GM21423 (cell line): ENCODE results near the gene CLEC19A.
"Not testable (repeated sequence)": the region's sequence is repeated elsewhere in the genome, so short reads cannot be mapped to it uniquely, and the experiment has no call there.

ENCODE experiments used
- ATAC-seq: cut with Tn5 transposase; IDR thresholded peaks from one replicate; pipeline ENCODE4 v1.9.1; 2021; ENCODE audit warnings: mild to moderate bottlenecking, moderate library complexity; ENCODE audit not compliant: unreplicated experiment

The CLEC19A gene

DNA sequence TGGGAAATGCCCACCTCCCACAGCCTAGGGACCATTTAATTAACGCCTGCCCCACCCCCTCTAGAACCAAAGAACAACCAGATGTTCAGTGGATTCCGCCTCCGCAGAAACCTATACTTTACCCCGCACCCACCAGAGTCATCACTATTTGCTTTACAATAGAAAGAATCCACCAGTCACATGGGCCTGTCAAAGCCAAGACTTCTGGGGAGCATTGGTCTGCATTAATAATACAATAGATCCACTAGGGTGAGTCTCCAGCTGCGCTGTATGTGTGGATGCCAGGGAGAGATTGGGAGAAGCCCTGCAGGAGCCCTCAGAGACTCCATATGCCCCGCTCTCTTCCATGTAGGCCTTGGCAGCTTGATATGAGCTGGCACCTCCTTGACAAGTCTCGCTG lies 31.3 kb downstream of the CLEC19A start:
- no peak for ATAC-seq

DNA sequence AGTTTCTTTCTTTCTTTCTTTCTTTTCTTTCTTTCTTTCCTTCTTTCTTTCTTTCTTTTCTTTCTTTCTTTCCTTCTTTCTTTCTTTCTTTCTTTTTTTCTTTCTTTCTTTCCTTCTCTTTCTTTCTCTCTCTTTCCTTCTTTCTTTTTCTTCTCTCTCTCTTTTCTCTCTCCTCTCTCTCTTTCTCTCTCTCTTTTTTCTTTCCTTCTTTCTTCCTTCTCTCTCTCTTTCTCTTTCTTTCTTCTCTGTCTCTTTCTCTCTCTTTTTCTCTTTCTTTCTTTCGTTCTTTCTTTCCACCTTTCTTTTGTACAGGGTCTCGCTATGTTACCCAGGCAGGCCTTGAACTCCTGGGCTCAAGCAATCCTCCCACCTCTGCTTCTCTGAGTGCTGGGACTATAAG lies 35.7 kb downstream of the CLEC19A start:
- ATAC-seq, result not testable (repeated sequence)

- ATAC-seq, result no peak
Observed at GRCh38 chr16:19323596-19323995, 38.1 kb downstream of the CLEC19A start.

- no peak for ATAC-seq
Observed at GRCh38 chr16:19328364-19328763, 42.8 kb downstream of the CLEC19A start.

- no peak for ATAC-seq
Observed at GRCh38 chr16:19329932-19330331, 44.4 kb downstream of the CLEC19A start.

- no peak for ATAC-seq
Observed at GRCh38 chr16:19330841-19331397, 45.4 kb downstream of the CLEC19A start.

DNA sequence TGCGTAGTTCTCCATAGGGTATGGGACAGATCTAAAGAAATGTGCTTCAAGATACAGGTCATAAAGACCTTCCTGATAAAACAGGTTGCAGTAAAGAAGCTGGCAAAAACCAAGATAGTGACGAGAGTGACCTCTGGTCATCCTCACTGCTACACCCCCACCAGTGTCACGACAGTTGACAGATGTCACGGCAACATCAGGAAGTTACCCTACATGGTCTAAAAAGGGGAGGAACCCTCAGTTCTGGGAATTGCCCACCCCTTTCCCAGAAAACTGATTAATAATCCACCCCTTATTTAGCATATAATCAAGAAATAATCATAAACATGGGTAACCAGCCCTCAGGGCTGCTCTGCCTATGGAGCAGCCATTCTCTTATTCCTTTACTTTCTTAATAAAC lies 46.3 kb downstream of the CLEC19A start:
- no peak for ATAC-seq

- ATAC-seq, result no peak
Observed at GRCh38 chr16:19338335-19338734, 52.8 kb downstream of the CLEC19A start.

DNA sequence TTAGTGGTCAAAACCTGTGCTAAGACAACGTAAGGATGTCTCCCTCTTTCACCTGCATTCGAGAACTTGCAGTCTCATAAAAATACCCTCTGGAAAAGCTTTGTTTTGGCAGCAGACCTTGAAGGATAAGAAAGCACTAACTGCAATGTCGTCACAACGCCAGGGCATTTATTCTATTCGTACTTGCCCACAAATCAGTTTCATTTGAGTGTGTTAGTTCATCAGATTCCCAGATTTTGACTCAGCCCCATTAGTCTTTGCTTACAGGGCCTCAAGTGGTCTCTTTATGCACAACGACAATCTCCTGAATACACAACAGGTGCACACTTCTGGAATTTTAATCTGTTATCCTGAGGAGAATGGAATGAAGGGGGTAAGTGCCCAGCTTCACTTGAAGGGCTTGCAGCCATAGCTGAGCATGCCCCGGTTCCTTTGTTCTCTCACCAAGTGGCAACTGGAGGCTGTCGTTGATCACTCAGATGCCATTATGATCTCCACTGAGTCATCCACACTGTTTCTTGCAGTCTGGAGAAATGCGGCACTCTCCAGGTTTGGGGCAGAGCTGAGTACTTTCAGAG lies 58.8 kb downstream of the CLEC19A start:
- no peak for ATAC-seq

- no peak for ATAC-seq
Observed at GRCh38 chr16:19344980-19345379, 59.4 kb downstream of the CLEC19A start.

DNA sequence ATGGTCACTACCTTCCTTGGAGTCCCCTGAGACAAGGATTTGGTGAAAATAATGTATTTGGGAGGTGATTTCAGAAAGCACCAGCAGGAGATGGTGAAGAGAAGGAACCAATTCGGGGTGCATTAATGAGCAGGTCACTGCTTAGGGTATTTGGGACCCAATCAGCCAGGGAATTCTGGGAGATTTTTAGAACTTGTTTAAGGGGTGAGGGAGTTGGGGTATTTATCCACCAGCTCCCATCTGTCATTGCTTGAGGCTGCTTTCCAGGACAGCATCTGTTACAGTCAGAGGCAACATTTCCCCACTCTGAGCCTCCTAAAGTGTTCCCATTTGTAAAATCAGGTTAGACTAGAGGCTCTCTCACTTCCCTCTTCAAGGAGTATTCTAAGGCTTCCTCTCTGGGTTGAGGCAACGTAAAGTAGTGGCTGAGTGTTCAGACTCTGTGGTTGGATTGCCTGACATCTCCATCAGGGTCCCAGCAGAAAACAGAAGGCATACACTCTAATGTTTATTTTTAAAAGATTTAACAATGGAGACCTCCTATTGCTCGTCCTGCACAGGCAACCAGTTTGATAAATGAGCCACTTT lies 60.9 kb downstream of the CLEC19A start:
- no peak for ATAC-seq

DNA sequence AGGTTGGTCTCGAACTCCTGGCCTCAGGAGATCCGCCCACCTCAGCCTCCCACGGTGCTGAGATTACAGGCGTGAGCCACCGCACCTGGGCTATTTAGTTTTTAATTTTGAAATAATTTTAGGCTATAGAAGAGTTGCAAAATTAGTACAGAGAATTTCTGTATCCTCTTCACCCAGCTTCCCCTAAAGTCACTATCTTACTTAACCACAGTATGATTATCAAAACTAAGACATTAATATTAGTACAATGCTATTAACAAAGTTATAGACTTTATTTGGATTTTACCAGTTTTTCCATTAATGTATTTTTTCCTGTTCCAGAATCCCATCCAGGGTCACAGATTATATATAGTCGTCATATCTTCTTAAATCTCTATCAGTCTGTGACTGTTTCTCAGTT lies 62.6 kb downstream of the CLEC19A start:
- no peak for ATAC-seq

DNA sequence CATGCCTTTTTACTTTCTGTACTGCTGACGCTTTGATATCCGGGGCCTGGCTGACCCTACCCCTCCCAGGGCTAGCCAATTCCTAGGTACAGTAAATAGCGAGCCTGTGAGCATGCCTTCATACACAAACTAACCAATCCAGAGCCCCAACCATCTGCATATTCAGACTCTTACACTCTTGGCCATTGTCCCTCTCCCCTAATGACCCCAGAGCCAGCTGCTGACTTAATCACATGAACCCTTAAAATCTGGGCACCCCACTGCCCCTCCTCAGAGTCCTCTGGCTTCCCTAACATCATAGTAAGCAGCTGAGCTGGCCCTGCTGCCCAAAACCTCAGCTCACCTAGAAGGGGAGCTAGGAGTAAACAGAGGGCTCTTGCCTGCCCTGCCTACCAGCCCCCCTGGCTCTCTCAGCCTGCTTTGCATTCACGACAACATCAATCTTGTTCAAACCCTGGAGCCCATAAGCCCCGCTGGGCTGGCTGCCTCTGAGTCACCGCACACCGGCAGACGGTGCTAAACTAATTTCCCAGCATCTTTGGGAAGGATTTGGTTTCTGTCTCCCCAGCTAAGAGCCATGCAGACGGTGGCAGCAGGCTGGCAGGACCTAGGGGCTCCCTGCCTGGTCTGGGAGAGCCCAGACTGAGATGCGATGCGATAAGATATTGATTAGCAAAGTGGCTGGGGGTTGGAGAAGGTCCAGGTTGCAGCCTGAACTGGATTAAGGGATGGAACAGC lies 63.2 kb downstream of the CLEC19A start:
- no peak for ATAC-seq

DNA sequence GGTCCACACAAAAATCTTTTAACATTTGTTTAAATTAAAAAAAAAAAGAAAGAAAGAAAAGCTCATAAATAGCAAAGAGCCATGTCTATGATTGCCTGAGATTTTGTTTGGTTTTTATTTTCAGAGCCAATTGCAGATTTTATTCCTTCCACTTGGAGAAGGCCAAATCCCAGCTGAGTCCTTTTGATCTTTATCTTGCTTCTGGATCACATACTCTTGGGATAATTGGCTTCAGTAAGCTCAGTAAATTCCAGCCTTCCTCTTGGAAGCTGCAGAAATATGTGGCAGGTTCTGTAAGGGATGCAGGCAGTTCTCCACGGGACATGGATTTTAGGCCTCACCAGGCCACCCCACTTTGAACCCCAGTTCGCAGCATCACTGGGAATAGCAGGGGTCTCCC lies 68.8 kb downstream of the CLEC19A start:
- no peak for ATAC-seq

GRCh38 chr16:19356024-19356952 lies 70.8 kb downstream of the CLEC19A start:
- ATAC-seq, result no peak

DNA sequence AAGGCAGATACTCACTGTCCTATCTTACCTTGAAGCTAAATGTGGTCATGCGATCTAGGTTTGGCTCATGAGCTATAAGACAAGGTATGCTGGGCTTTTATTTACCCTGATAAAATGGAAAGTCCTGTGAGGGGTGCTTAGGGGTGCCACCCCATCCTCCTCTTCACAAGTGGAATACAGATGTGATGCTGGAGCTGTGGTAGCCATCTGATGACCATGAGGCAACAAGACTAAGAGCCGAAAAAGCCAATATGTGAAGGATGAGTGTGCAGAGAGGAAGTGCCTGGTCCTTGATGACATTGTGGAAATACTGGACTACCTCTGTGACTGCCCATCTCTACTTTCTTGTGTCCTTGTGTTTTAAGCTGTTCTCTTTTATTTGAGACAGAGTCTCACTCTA lies 74.0 kb downstream of the CLEC19A start:
- ATAC-seq, result no peak
